ENCODE measurements around the gene XAF1. TPM values are rescaled to one million over a fixed set of nuclear protein-coding genes. Genes with fewer than 3 reads are reported as not detected.

The XAF1 gene
- total and polyA plus RNA-seq, 9 of the 15 experiments (the other 6 are each of a cell fraction or from before 2014, with no cell fraction given), result 0.07 to 0.22 (median 0.11) TPM; not detected in 4

DNA sequence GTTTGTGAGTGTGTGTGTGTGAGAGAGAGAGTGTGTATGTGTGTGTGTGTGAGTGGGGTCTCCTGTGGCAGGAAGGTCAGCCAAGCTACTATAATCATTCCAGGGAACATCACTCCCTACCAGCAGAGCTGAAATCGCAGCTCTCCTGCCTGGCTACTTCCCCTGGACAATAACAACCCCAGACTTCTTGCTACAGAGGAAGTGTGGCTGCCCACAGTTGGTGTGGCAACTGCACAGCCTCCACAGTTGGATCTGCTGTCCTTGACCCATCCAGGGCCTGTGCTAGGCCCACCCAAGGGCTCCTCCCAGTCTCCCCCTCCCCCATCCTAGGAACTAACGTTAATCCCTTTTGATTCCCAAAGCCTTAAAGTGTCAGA is 44.2 kb upstream of the XAF1 start:
- H3K9ac ChIP-seq (ENCODE audit: insufficient read depth in 1 of 2, low read depth in 2 of 2, low read length in 2 of 2), result no peak overlapping the region

More for the DNA sequence above, 44.2 kb upstream of the XAF1 start:
- Histone ChIP-seq H3K79me2 (ENCODE audit: control insufficient read depth, insufficient read depth, low read length) (no peaks in the 10 kb centered on the region), H3K9me3 (replicated peaks; ENCODE audit: control insufficient read depth, insufficient read depth, low read depth, low read length) (no peaks in the 10 kb centered on the region), H3K36me3 (ENCODE audit: control insufficient read depth, insufficient read depth, low read length) (no peaks in the 10 kb centered on the region), H3K9me1 (ENCODE audit: control insufficient read depth, insufficient read depth, low read length) (no peaks in the 10 kb centered on the region), H3K4me3 (no peak overlapping the region), H4K20me1 (replicated peaks; ENCODE audit: control insufficient read depth, insufficient read depth, low read length) (no peaks in the 10 kb centered on the region), H3K27me3 (ENCODE audit: control insufficient read depth in 2 of 2, insufficient read depth in 2 of 2, low read length in 2 of 2) (peaks cover 0 to 27% of the 10 kb centered on the region in 2 experiments; a peak in 2 of 5 replicates), H3K4me1 (replicated peaks in 1 of 2; ENCODE audit: control insufficient read depth in 2 of 2, insufficient read depth in 2 of 2, low read length in 2 of 2) (peaks cover 0 to 14% of the 10 kb centered on the region in 2 experiments; a peak in 2 of 5 replicates), H3K27ac (ENCODE audit: extremely low read depth, low read depth, low read length) (no peak overlapping the region), H2AFZ (ENCODE audit: low read depth, low read length) (no peak overlapping the region), H3K4me2 (ENCODE audit: insufficient read depth, low read length) (no peak overlapping the region)
- no peak for ATAC-seq
- no peak for DNase-seq (ENCODE audit: extremely low read depth in 1 of 4, low spot score in 3 of 4)
- ChIA-PET POLR2A (no interaction called here), CTCF (ENCODE audit: low intra/inter-chr PET ratio) (no interaction called here)
- WGBS (ENCODE audit: insufficient coverage, low coverage, missing lambda C conversion rate), result 0% methylated on average over 2 of the region's 2 CpGs
- BruUV-seq (replicated peaks), result no TSS peak
- in situ Hi-C loops (cut with MboI), result no loop called here
- intact Hi-C loops (cut with micrococcal nuclease), result no loop called here
- TF ChIP-seq RNF2 (IDR thresholded peaks at IDR 0.05), result no peak
- TF ChIP-seq ZNF41 (CRISPR knock-in tag; conservative IDR thresholded peaks at IDR 0.05), result no peak
- TF ChIP-seq, protein P1, sequence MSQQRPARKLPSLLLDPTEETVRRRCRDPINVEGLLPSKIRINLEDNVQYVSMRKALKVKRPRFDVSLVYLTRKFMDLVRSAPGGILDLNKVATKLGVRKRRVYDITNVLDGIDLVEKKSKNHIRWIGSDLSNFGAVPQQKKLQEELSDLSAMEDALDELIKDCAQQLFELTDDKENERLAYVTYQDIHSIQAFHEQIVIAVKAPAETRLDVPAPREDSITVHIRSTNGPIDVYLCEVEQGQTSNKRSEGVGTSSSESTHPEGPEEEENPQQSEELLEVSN (IDR thresholded peaks at IDR 0.05; ENCODE audit: borderline replicate concordance in 1 of 2, extremely low read depth in 1 of 2, insufficient read depth in 1 of 2, insufficient read length in 1 of 2, low read depth in 1 of 2, low read length in 1 of 2, poor library complexity in 1 of 2, severe bottlenecking in 1 of 2), result no peak
- no peak for TF ChIP-seq GABPB2 (CRISPR knock-in tag; conservative IDR thresholded peaks at IDR 0.05)
- no peak for TF ChIP-seq POU5F1 (IDR thresholded peaks at IDR 0.05; ENCODE audit: borderline replicate concordance, low read depth, low read length, partially characterized antibody)
- no peak for TF ChIP-seq FOXM1 (IDR thresholded peaks at IDR 0.05; ENCODE audit: low read depth)
- no peak for TF ChIP-seq FOXM1 (CRISPR knock-in tag; IDR thresholded peaks at IDR 0.05; ENCODE audit: low read depth)
- no peak for TF ChIP-seq NUFIP1 (IDR thresholded peaks at IDR 0.05; ENCODE audit: partially characterized antibody)
- TF ChIP-seq EGR1 (conservative IDR thresholded peaks at IDR 0.05), result no peak
- no peak for TF ChIP-seq ZBTB5 (IDR thresholded peaks at IDR 0.05)
- TF ChIP-seq HNRNPLL (IDR thresholded peaks at IDR 0.05; ENCODE audit: low read depth, low read length, poor library complexity, severe bottlenecking), result no peak
- FAIRE-seq, result no peak

Measured in K562 (cell line).